ENCODE results near the gene CCDC159.

DNA sequence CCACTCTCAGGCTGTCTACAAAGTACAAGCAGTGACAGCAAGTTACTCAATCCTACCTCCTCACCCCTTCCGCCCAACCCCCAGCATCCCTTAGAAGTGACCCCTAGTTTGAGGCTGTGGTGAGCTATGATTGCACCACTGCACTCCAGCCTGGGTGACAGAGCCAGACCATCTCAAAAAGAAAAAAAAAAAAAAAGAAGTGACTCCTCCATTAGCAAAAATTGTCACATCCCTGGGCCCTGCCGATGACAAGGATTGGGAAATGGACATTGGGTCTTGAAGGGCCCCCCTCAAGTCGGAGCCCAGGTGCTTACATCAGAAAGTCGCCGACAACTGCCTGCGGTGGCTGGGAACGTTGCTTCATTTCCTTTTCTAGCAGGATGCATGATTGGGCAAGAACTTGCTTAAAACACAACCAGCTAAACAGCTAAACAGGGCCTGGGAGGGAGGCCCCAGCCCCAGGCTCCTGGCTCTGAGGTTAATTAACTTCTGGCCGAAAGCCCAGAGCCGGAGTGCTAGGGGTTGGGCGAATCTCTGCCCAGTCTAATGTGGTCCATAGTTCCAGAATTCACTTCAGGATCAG is 22.1 kb upstream of the CCDC159 start:
- TF ChIP-seq POLR2AphosphoS5 (IDR thresholded peaks at IDR 0.05; ENCODE audit: low read depth, low read length) (peak; percentile 43; the same call in 1 of the 2 replicates), TAF1 (IDR thresholded peaks at IDR 0.05; ENCODE audit: borderline replicate concordance, insufficient read depth, low read length) (peak; percentile 44; the same call in 1 of the 2 replicates)

Measured in PFSK-1 (cell line).